EL (cell line): ENCODE results near the gene CTDNEP1.

Source experiments
- DNase-seq: peaks from one replicate; pipeline ENCODE4 v3.0.0-alpha.2; 2016

Gene CTDNEP1

GRCh38 chr17:7279448-7279847, 27.9 kb upstream of the CTDNEP1 start:
- DNase-seq: no peak

GRCh38 chr17:7266784-7267183, 15.2 kb upstream of the CTDNEP1 start:
- peak; percentile 42 for DNase-seq

GRCh38 chr17:7263801-7264078, 12.2 kb upstream of the CTDNEP1 start:
- DNase-seq: no peak

GRCh38 chr17:7262935-7263800, 11.6 kb upstream of the CTDNEP1 start:
- no peak for DNase-seq

GRCh38 chr17:7262192-7262934, 10.8 kb upstream of the CTDNEP1 start, which contains the start of gene CLDN7:
Gene CLDN7, minus strand, starts transcription at chr17:7262478. Its CDS starts 435 bp downstream, at chr17:7262043.
- DNase-seq: no peak

GRCh38 chr17:7261379-7262191, 10.1 kb upstream of the CTDNEP1 start:
- DNase-seq: no peak

GRCh38 chr17:7260651-7261378, 9.3 kb upstream of the CTDNEP1 start:
- no peak for DNase-seq

GRCh38 chr17:7260151-7260550, 8.6 kb upstream of the CTDNEP1 start:
- DNase-seq: no peak

- DNase-seq: no peak
Measured at GRCh38 chr17:7259555-7259889, 8.0 kb upstream of the CTDNEP1 start.

GRCh38 chr17:7258731-7259554, 7.4 kb upstream of the CTDNEP1 start:
- DNase-seq: peak; percentile 59

- no peak for DNase-seq
Measured at GRCh38 chr17:7256766-7257456, 5.4 kb upstream of the CTDNEP1 start.

GRCh38 chr17:7254511-7254910, 3.0 kb upstream of the CTDNEP1 start:
- no peak for DNase-seq

GRCh38 chr17:7253082-7253481, 1.5 kb upstream of the CTDNEP1 start:
- DNase-seq: no peak

- peak; percentile 97 for DNase-seq
Measured at GRCh38 chr17:7252176-7253043, 876 bp upstream of the CTDNEP1 start, which contains the start of gene ELP5. Gene ELP5, plus strand, starts transcription at chr17:7252215. Its CDS starts 336 bp downstream, at chr17:7252551.

GRCh38 chr17:7250695-7251627, 573 bp downstream of the CTDNEP1 start:
- no peak for DNase-seq

GRCh38 chr17:7249830-7250229, 1.7 kb downstream of the CTDNEP1 start:
- DNase-seq: no peak

GRCh38 chr17:7249214-7249613, 2.3 kb downstream of the CTDNEP1 start:
- no peak for DNase-seq

GRCh38 chr17:7248796-7249195, 2.7 kb downstream of the CTDNEP1 start:
- DNase-seq: no peak

- DNase-seq: no peak
Measured at GRCh38 chr17:7246779-7247178, 4.8 kb downstream of the CTDNEP1 start.
